Measurements from ENCODE around the gene CYP4F12.

Gene CYP4F12, protein sequence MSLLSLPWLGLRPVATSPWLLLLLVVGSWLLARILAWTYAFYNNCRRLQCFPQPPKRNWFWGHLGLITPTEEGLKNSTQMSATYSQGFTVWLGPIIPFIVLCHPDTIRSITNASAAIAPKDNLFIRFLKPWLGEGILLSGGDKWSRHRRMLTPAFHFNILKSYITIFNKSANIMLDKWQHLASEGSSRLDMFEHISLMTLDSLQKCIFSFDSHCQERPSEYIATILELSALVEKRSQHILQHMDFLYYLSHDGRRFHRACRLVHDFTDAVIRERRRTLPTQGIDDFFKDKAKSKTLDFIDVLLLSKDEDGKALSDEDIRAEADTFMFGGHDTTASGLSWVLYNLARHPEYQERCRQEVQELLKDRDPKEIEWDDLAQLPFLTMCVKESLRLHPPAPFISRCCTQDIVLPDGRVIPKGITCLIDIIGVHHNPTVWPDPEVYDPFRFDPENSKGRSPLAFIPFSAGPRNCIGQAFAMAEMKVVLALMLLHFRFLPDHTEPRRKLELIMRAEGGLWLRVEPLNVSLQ

DNA sequence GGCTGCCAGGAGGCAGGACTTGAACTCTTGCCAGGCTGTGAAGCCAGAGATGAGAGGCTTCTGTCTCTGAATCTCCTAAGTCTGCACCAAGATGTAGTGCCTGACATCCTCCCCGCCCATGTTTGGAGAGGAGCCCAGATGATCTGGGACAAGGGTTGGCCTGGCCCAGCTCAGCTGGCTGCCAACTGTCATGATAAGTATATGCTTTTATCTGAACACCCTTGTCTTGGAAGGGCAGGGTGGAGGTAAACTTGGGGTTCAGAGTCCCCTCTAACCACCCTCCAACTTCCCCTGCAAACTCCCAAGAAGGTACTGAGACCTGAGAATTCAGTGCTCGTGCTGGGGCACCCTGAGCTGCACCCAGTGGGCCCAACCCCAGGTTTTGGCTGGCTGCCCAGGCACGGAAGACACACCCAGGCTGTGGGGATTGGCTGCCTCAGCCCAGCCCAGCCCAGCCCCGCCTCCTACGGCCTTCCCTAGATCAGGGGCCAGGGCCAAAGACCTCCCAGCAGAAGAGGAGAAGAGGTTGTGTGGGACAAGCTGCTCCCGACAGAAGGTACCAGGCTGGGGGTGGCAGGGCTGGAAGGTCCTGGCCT is at the start of gene CYP4F12:
Gene CYP4F12, plus strand, starts transcription at position 508 of the 596 bp plus-strand sequence. CDS start 443 bp downstream, outside the sequence.
- peak; percentile 82 for DNase-seq (ENCODE audit: low spot score)
- peak within 1 kb of the TSS in 1 of 2 donors; percentile 67 for H3K27ac ChIP-seq
- TF ChIP-seq, protein P1, sequence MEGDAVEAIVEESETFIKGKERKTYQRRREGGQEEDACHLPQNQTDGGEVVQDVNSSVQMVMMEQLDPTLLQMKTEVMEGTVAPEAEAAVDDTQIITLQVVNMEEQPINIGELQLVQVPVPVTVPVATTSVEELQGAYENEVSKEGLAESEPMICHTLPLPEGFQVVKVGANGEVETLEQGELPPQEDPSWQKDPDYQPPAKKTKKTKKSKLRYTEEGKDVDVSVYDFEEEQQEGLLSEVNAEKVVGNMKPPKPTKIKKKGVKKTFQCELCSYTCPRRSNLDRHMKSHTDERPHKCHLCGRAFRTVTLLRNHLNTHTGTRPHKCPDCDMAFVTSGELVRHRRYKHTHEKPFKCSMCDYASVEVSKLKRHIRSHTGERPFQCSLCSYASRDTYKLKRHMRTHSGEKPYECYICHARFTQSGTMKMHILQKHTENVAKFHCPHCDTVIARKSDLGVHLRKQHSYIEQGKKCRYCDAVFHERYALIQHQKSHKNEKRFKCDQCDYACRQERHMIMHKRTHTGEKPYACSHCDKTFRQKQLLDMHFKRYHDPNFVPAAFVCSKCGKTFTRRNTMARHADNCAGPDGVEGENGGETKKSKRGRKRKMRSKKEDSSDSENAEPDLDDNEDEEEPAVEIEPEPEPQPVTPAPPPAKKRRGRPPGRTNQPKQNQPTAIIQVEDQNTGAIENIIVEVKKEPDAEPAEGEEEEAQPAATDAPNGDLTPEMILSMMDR (IDR thresholded peaks at IDR 0.05), result no peak
- peak within 1 kb of the TSS; percentile 17 for H3K4me3 ChIP-seq

DNA sequence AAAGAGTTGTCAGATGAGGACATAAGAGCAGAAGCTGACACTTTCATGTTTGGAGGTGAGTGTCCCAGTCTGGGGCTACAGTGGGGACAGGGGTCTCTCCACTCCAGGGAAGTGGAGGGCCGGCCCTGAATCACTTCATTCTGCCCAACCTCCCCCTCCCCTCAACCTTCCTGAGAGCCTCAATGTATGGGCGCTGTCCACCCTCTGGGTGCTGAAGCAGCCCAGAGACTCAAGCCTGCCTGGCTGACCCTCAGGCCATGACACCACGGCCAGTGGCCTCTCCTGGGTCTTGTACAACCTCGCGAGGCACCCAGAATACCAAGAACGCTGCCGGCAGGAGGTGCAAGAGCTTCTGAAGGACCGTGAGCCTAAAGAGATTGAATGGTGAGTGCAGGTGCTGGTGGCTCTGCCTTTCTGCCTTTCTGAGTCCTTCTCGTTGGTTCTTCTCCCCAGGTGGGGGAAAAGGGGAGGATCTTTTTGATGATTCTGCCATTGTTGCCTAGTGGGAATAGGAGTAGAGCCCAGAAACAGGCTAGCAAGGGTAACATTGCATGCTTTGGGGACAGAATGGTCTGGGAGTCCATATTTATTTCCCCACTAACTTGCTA is 49.1 kb upstream of the CYP4F12 start:
- H3K4me3 ChIP-seq, result no peak overlapping the region
- no peak for DNase-seq (ENCODE audit: low spot score)
- TF ChIP-seq, protein P1 (IDR thresholded peaks at IDR 0.05), result no peak
- no peak overlapping the region for H3K27ac ChIP-seq

DNA sequence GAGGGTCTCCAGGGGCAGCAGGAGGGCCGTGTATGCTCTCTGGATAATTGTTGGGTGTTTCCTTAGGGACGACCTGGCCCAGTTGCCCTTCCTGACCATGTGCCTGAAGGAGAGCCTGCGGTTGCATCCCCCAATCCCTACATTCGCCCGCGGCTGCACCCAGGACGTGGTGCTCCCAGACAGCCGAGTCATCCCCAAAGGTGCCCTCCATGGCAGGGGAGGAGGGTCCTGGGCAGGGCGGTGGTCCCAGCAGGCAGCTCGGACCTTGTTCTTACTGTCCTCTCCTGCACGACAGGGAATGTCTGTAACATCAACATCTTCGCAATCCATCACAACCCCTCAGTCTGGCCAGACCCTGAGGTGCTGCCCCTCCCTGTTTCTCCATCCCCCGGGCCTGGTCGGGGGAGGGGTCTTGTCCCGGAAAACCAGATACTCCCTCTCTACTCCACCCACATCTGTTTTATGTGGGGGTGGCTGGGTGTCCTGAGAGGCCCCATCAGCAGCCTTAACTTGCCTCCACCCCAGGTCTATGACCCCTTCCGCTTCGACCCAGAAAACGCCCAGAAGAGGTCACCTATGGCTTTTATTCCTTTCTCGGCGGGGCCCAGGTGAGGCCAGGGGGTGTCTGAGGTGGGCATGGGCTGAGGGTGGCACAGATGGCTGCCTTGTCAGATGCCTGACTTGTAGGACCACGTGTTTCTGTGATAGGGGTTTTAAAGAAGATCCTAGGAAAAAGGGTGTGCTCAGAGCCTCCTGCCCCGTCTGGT is 44.5 kb upstream of the CYP4F12 start:
- peak; percentile 57 for DNase-seq (ENCODE audit: low spot score)
- TF ChIP-seq, protein P1 (IDR thresholded peaks at IDR 0.05), result no peak

DNA sequence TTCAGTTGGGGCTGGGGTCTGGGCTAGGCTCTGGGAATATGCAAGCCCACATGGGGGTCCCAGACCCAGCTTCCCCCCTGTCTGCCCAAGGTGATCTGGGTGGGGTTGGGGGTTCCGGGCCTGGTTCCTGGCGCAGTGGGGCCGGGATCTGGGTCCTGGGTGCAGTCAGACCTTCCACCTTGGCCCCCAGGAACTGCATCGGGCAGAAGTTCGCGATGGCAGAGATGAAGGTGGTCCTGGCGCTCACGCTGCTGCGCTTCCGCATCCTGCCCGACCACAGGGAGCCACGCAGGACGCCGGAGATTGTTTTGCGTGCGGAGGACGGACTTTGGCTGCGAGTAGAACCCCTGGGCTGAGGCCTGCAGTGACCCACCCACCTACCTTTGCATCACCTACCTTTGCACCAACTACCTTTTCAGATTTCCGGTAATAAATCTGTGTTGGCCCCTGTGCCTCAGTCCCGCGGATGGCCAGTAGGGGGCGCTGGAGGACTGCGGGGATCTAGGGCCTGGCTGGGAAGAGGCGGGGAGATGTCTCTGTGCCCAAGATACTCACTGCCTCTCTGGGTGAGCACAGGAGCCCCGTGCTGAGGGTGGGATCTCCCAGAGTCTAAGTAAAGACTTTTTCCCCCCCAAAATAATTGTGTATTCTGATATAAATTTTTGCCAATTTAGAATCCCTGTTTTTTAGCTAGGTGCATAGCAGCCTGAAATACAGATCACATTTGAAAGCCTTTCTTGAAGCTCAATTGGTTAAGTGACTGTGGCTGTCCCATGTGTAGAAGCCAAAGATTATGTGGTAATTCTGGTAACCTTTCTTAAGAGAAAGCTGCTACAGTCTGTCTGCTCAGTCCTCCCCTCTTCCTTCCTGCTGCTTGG is 43.6 kb upstream of the CYP4F12 start:
- peak; percentile 78 for DNase-seq (ENCODE audit: low spot score)
- TF ChIP-seq, protein P1 (IDR thresholded peaks at IDR 0.05), result peak; percentile 95
- Histone ChIP-seq H3K4me3 (no peak overlapping the region), H3K27ac (no peak overlapping the region)

More for the DNA sequence above, 44.5 kb upstream of the CYP4F12 start:
- Histone ChIP-seq H3K4me3 (no peak overlapping the region), H3K27ac (no peak overlapping the region)

DNA sequence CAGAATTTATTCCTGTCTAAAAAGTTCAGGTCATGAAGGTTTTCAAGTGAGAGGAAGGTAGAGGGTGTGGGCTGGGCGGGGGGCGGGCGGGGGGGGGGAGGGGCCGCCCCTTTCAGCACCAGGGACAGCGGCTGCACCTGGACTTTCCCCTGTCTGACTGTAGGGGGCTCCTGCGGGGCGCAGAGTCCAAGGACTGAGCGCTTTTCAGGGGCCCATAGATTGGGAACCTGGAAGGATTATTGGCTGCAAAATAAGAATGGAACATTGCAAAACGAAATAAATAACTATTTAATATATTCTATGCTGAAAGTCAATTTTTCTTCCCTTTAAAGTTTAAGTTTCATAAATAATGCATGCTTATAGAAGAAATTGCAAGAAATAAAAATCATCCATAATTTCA is 41.1 kb upstream of the CYP4F12 start:
- TF ChIP-seq, protein P1 (IDR thresholded peaks at IDR 0.05), result no peak
- DNase-seq (ENCODE audit: low spot score), result peak; percentile 40
- H3K4me3 ChIP-seq, result no peak overlapping the region
- no peak overlapping the region for H3K27ac ChIP-seq

Measured in coronary artery (tissue), 2 donors.